ENCODE measurements around the gene PTGER4.

GRCh38 chr5:40714001-40714400 is 34.3 kb downstream of the PTGER4 start:
- TF ChIP-seq POLR2AphosphoS5 (IDR thresholded peaks at IDR 0.05): no peak
- no peak for TF ChIP-seq EP300 (IDR thresholded peaks at IDR 0.05)
- no peak for TF ChIP-seq CTCF (IDR thresholded peaks at IDR 0.05)
- TF ChIP-seq POLR2A (IDR thresholded peaks at IDR 0.05): no peak
